NCI-H2196 (cell line): Measurements from ENCODE around the gene CEND1.
A peak's percentile ranks its signal among the peaks of the same experiment; 100 is the strongest.

ENCODE experiments used
- DNase-seq: peaks from one replicate; lab custom pipeline; 2025; ENCODE audit not compliant: unreplicated experiment; lab: John Stamatoyannopoulos, UW

CEND1 gene

GRCh38 chr11:789943-790342 lies at the start of gene CEND1:
Gene CEND1 (minus strand): TSS chr11:790090. CDS start chr11:788576, 1,514 bp downstream.
- DNase-seq, result peak; percentile 57

- no peak for DNase-seq
These were observed 49.4 kb upstream of the CEND1 start for GRCh38 chr11:839280-839623.

DNA sequence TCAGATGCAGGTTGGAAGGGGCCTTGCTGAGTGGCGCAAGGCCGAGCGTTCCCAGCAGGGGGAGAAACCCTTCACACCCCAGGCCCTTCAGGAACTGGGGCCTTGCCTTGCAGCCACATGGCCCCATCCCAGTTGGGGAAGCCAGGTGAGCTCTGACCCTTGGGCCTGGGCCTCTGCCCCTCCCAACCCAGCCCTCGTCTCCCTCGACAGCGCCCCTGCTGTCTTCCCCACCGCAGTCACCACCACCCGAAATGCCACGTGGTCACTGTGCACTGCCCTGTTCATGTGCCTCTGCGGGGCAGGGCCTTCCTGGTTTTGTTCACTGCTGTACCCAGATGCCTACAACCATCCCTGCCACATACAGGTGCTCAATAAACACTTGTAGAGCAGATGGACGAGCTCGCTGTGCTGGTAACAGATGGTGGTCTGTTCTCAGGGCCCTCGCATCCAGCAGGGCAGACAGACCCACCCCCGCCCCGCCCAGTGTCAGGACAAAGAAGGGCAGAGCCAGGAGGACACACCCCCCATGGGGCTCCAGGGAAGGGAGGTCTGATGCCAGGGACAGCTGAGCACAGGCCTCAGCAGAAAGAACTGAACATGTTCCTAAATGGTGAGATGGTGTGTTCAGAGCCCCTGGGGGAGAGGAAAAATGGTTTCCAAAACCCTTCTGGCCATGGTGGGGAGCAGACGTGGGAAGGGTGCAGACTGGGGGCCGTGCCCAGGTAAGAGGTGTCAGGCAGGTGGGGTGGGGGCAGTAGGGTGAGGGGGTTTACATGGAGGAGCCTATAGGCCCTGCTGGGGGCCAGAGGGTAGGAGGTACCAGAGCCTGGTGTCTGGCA lies 48.8 kb upstream of the CEND1 start:
- no peak for DNase-seq

- DNase-seq, result no peak
These were observed 48.1 kb upstream of the CEND1 start for GRCh38 chr11:837990-838307.

DNA sequence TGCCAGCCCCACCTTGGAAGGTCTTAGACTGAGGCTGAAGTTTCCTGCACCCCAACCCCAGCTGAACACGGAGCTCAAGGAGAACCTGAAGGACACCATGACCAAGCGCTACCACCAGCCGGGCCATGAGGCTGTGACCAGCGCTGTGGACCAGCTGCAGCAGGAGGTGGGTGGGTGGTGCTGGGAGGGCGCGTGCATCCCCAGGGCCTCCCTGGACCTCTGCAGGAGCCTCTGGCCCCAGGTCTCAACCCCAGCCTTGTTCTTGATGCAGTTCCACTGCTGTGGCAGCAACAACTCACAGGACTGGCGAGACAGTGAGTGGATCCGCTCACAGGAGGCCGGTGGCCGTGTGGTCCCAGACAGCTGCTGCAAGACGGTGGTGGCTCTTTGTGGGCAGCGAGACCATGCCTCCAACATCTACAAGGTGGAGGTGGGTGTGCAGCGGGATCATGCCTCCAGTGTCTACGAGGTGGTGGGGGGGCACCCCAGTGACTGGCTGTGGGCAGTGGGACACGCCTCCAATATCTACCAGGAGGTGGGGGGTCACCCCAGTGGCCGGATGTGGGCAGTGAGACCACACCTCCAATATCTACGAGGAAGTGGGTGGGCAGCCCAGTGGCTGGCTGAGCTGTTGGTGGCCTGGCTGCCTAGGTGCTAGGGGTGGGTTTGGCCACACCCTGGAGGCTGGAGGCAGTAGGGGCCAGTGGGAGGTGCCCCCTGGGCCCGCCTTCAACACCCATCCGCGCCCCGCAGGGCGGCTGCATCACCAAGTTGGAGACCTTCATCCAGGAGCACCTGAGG lies 47.5 kb upstream of the CEND1 start:
- no peak for DNase-seq

- DNase-seq, result no peak
These were observed 46.8 kb upstream of the CEND1 start for GRCh38 chr11:836700-837099.

DNA sequence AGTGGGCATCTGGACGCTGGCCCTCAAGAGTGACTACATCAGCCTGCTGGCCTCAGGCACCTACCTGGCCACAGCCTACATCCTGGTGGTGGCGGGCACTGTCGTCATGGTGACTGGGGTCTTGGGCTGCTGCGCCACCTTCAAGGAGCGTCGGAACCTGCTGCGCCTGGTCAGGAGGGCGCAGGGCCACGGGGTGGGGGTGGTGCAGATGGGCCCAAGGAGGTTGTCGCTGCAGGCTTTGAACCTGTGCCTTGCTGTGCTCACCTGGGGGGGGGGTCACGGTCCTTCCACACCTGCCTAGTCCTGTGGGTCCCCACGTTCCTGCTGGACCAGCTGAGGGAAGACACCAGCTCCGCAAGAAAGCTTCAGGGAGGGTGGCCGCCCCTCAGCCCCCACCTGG lies 46.4 kb upstream of the CEND1 start:
- no peak for DNase-seq

GRCh38 chr11:834371-835316 lies 44.8 kb upstream of the CEND1 start:
- DNase-seq, result no peak

GRCh38 chr11:833849-834311 lies 44.0 kb upstream of the CEND1 start:
- no peak for DNase-seq

- peak; percentile 64 for DNase-seq
These were observed 43.4 kb upstream of the CEND1 start for GRCh38 chr11:833114-833791.

GRCh38 chr11:832529-833113 lies 42.7 kb upstream of the CEND1 start, which contains the start of gene CD151:
Gene CD151 (plus strand): TSS chr11:832952. CDS start chr11:836070, 3,118 bp downstream.
- DNase-seq, result peak; percentile 69

DNA sequence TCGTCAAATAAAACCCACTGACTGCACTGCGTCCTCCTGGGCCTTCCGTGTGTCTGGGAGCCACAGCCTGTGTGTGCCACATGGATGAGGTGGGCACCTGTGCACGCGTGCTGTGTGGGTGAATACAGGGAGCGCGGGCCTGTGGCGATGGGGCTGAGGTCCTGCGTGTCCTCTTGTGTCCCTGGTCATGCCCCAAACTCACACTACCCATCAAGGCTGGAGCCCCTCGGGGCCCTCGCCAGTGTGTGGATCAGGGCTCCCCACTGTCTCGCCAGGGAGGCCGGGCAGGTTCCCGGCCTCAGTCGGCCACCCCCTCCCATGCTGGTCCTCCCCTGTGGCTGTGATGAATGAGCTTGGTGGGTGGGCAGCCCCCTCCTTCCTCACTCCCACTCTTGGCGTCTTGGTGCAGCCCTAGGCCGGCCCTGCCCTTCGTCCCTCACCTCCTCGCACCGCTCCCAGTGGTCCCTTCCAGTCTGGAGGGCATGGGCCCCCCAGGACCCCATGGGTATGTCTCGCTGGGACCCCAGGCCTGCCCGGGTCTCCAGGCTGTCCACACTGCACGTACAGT lies 42.2 kb upstream of the CEND1 start:
- DNase-seq, result no peak

DNA sequence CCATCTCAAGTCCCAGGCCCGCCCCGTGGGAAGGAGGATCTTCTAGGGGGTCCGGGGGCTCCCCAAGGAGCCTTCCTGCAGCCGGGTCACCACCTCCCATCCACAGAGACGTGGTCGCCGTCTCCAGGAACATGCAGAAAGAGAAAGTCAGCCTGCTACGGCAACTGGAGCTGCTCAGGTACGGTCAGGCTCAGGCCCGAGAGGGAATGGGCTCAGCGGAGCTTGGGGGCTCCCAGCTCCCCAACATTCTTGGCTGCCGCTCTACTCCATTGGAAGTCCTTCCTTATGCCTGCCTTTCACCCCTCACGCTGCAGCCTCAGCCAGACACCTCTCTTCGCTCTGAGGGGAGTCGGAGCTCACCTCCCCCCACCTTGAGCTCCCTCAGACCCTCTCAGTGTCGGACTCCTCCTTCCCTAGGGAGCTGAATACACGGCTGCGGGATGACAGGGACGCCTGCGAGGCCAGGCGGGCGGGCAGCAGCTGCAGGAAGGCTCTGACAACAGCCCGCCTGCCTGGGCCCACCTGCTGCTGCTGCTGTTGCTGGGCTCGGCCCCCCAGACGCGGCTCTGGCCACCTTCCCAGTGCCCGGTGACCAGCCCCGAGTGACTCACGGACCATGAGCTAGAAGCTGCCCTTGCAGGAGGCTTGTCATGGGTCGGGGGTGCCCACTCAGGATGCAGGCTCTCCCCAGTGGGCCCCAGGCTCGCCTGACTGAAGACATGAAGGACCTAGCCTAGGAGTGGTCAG lies 41.4 kb upstream of the CEND1 start:
- DNase-seq, result no peak

- DNase-seq, result no peak
These were observed 40.6 kb upstream of the CEND1 start for GRCh38 chr11:830295-831117.

- DNase-seq, result no peak
These were observed 40.0 kb upstream of the CEND1 start for GRCh38 chr11:829847-830294.

- no peak for DNase-seq
These were observed 39.4 kb upstream of the CEND1 start for GRCh38 chr11:829176-829846.

- no peak for DNase-seq
These were observed 38.8 kb upstream of the CEND1 start for GRCh38 chr11:828506-829175.
